ENCODE measurements around the gene INSRR.

Gene INSRR

DNA sequence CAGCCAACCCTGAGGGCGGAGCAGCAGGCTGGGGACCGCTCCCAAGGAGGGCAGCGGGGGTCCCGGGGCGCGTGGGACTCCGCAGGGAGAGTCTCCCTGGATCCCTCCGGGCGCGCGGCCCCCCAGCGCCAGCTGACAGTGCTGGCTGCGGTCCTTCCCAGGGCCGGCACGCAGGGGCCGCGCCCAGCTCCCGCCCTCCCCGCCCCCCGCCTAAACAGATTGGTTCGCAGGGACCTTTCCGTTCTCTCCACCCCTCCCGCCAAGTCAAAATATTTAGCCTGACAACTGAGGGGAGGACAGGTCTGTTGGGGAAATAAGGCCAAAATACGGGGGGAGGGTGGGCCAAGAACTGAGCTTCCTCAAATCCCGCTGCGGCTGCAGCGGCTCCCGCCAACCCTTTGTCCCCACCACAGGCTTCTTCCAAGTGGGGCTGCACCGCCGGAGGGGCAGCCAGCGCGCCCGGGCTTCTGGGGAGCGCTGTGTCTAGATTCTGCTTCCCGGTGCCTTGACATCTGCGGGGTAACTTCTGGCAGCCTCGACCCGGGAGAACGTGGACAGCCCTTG is at the start of gene INSRR:
Gene INSRR (minus strand): TSS at position 159 of the 564 bp plus-strand sequence. CDS start 496 bp downstream, outside the sequence.
- no peak for ATAC-seq

DNA sequence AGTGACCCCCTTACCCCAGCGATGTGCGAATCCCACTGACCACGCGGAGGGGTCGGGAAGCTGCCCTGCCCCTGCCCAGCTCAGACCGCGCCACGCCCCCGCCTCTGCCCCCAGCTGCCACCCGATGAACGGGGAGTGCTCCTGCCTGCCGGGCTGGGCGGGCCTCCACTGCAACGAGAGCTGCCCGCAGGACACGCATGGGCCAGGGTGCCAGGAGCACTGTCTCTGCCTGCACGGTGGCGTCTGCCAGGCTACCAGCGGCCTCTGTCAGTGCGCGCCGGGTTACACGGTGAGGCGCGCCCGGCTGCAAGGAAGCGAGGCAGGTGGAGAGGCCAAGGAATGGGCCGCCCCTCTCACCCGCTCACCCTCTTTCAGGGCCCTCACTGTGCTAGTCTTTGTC is 49.6 kb upstream of the INSRR start:
- ATAC-seq, result no peak

- no peak for ATAC-seq
Observed at GRCh38 chr1:156906206-156906906, 47.4 kb upstream of the INSRR start.

DNA sequence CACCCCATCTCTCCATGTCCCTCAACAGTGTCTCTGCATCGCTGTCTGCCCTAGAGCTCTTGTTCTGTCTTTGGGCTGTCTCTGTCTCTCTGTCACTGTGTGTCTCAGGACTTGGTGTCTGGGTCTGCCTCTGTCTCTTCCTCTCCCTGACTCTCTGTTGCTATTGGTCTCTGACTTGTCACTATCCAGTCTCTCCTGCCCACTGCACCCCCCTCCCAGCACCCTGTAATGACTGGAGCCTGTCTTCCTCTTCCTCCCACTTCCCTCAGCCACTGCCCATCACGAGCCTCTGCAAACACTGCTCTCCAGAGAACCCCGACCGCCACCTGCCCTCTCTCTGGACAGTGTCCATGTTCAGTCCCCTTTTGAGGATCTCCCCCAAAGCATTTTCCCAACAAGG is 46.7 kb upstream of the INSRR start:
- ATAC-seq, result no peak

GRCh38 chr1:156905176-156905575 is 46.3 kb upstream of the INSRR start:
- ATAC-seq, result no peak

DNA sequence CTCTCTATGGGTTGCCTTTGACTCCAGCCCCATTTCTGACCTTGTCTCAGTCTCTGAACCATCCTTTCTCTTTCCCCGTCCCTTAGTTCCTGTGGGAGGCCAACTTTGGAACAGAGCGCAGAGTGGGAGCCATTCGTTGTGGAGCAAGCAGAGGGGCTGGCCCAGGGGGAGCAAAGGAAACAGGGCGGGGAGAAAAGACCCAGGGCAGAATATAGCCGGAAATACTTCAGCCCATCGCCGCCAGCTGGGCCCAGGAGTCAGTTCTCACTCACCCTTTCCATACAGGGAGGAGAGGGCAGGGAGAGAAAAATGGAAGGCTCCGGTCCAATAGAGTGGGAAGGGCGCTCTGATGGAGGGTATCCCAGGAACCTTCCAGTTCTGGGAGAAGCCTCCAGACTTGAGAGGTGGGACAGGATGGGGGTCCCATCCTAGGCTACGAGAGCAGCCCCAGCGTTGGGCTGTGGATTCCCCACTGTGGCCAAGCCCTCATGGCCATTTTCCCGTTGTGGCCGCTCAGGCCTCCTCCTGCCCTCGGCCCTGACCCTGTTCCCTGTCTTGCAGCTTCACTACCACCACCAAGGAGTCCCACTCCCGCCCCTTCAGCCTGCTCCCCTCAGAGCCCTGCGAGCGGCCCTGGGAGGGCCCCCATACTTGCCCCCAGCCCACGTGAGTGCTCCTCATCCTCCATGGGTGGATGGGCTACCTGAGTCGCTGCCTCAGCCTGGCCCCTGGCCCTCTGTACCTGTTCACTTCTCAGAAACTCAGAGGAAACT is 45.5 kb upstream of the INSRR start:
- ATAC-seq, result no peak

GRCh38 chr1:156903328-156904091 is 44.6 kb upstream of the INSRR start:
- ATAC-seq, result no peak

- ATAC-seq, result no peak
Observed at GRCh38 chr1:156901966-156902915, 43.3 kb upstream of the INSRR start.

- no peak for ATAC-seq
Observed at GRCh38 chr1:156901590-156901900, 42.6 kb upstream of the INSRR start.

GRCh38 chr1:156900896-156901589 is 42.1 kb upstream of the INSRR start:
- no peak for ATAC-seq

DNA sequence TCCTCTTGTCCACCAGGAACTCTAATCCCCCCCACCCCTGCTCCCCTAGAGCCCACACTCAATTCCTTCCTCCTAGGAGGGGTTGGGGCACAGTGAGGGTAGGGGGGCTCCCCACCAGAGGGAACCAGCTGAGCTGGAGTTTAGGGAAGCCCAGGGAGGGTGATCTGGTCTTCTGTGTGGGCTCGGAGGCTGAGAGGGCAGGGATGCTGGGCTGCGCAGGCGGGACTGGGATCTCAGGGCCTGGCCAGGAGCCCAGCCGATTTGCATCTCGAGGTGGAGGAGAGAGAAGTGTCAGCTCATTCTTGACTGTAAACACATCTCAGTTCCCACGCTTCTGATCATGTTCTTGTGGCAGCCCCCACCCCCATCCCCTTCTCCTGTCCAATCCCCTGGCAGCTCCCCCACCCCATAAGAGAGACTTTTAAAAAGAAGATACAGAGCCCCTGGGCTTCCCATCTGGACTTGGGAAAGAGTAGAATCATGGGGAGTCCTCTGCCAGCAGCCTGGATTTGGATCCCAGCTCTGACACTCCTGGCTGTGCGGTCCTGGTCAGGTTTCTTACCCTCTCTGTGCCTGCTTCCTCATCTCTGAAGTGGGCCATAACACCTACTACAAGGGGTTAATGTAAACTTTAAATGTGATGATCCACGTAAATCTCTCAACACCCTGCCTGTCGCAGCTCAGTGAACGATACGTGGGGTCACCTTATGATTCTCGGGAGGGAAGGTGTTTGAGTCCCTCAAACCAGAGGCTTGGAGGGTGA is 41.2 kb upstream of the INSRR start:
- no peak for ATAC-seq

DNA sequence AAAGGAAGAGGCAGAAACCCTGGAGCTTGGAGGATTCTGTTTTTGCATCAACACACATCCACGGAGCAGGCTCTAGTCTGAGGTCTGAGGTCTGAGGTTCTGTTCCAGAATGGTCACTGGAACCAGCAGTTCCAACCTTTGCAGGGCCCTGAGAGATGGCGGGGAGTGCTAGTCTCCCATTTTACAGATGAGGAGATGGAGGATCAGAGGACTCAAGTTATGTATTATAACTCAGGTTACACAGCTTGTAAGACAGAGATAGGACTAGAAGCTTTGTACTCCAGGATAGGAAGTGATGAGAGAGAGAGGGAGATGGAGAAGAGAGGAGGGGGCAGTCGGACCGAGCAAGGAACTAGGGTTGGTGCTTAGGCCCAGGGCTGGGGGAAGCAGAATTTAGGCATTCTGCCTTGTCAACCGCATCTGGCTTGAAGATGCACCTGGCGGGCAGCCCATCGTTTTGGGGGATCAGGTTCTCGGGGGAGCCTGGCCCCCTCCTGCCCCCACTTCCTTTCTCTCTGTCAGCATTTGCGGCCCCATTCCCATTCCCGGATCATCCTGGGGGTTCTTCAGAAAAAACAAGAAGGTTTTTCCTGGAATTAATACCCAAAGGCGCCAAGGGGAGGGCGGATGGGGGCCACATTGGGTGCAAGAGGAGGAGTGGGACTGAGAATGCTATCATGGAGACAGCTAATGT is 40.2 kb upstream of the INSRR start:
- no peak for ATAC-seq

- no peak for ATAC-seq
Observed at GRCh38 chr1:156898161-156898566, 39.2 kb upstream of the INSRR start.

- ATAC-seq, result no peak
Observed at GRCh38 chr1:156897078-156897825, 38.3 kb upstream of the INSRR start.

DNA sequence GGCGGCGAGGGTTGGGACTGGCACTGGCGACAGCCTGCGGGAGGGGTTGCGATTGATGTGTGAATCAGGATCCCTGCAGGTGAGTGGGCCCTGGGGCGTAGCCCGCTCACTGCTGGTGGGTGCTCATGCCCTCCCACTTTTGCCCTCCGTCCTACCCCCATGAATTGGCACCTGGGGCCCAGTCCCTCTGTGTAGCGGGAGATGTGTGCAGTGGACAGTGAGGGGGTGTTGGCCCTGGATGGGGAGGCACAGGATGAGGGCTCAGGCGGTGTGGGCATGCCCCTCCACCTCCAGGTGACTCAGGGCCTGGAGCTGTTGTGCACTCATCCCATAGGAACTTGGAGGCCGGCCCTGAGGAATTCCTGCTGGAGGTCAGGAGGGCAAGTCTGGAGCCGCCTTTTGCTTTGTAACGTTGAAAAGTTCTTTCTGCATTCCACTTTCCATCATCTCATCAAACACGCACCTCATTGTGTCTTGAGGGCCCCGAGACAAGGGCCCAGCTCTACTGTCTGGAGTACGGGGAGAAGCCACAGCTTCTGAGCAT is 37.6 kb upstream of the INSRR start:
- no peak for ATAC-seq

- no peak for ATAC-seq
Observed at GRCh38 chr1:156895927-156896326, 37.0 kb upstream of the INSRR start.

GRCh38 chr1:156895455-156895812 is 36.5 kb upstream of the INSRR start:
- no peak for ATAC-seq

DNA sequence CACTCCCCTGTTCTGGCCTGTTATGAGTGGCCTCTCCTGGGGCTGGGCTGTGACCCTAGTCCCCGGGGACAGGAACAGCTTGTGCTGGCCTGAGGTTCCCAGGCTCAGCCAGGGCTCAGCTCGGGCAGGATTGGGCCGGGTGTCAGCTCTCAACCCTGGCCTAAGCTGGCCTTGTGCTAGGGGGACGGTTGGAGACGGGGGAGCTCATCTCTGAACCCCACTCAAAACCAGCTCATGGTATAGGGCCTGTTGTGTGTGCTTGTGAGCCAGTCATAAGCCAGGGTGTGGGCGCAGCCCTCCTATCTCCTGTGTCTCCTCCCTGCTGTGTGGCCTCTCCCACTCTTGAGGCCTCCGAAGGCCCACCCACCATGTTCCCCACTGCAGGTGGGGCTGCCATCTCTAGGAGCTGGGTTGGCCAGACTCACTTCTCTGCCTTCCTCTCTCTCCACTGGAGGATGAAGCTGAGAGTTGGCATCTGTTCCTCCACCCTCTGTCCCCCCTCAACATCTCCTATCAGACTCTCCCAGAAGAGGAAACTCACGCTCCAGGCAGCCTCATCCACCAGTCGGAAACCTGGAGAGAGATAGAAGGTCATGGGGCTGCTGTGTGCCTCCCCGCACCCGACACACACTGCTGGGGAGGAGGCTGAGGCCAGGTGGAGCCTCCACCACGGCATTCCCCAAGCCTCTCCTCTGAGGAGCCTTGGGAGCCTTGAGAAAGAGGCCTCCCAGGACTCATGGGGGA is 36.0 kb upstream of the INSRR start:
- ATAC-seq, result no peak
